ENCODE data around the gene HSBP1. TPM values are rescaled to one million over a fixed set of nuclear protein-coding genes. Genes with fewer than 3 reads are reported as not detected.
A peak's percentile ranks its signal among the peaks of the same experiment; 100 is the strongest.

Gene HSBP1
- total and polyA plus RNA-seq, 9 of the 15 experiments (the other 6 are each of a cell fraction or from before 2014, with no cell fraction given): 84.9 to 677 (median 204) TPM

GRCh38 chr16:83791916-83792315, 15.9 kb upstream of the HSBP1 start:
- Histone ChIP-seq H2AFZ (ENCODE audit: low read depth, low read length) (no peak overlapping the region), H3K9me3 (replicated peaks; ENCODE audit: control insufficient read depth, insufficient read depth, low read depth, low read length) (no peaks in the 10 kb centered on the region), H3K4me3 (no peak overlapping the region), H3K27me3 (ENCODE audit: control insufficient read depth in 2 of 2, insufficient read depth in 2 of 2, low read length in 2 of 2) (peaks cover 48 to 66% of the 10 kb centered on the region in 2 experiments), H4K20me1 (replicated peaks; ENCODE audit: control insufficient read depth, insufficient read depth, low read length) (no peaks in the 10 kb centered on the region; the same call in 1 of the 2 replicates), H3K4me1 (replicated peaks in 1 of 2; ENCODE audit: control insufficient read depth in 2 of 2, insufficient read depth in 2 of 2, low read length in 2 of 2) (no peaks in the 10 kb centered on the region), H3K4me2 (ENCODE audit: insufficient read depth, low read length) (no peak overlapping the region), H3K9me1 (ENCODE audit: control insufficient read depth, insufficient read depth, low read length) (no peaks in the 10 kb centered on the region), H3K36me3 (ENCODE audit: control insufficient read depth, insufficient read depth, low read length) (no peaks in the 10 kb centered on the region), H3K27ac (ENCODE audit: extremely low read depth, low read depth, low read length) (no peak overlapping the region), H3K79me2 (ENCODE audit: control insufficient read depth, insufficient read depth, low read length) (no peaks in the 10 kb centered on the region), H3K9ac (ENCODE audit: insufficient read depth in 1 of 2, low read depth in 2 of 2, low read length in 2 of 2) (no peak overlapping the region)
- 11% methylated on average over 10 of the region's 10 CpGs for WGBS (ENCODE audit: insufficient coverage, low coverage, missing lambda C conversion rate)
- intact Hi-C loops (cut with micrococcal nuclease) (no loop called here), in situ Hi-C loops (cut with MboI) (no loop called here)
- ATAC-seq: no peak
- no peak for FAIRE-seq
- no peak for TF ChIP-seq CEBPG (CRISPR knock-in tag; IDR thresholded peaks at IDR 0.05)
- TF ChIP-seq CEBPG (tag; conservative IDR thresholded peaks at IDR 0.05 in 1 of 2, IDR thresholded peaks at IDR 0.05 in 1 of 2): 0 out of 4 replicates have a peak, but pooled peaks of 1 of the 2 experiments have one; percentile 6
- TF ChIP-seq ETS2 (tag; IDR thresholded peaks at IDR 0.05; ENCODE audit: borderline replicate concordance, poor library complexity, severe bottlenecking): no peak
- TF ChIP-seq ZBTB12 (CRISPR knock-in tag; IDR thresholded peaks at IDR 0.05): no peak
- peak; percentile 45; the same call in 1 of the 2 replicates for TF ChIP-seq CEBPB (tag; IDR thresholded peaks at IDR 0.05)
- no peak for TF ChIP-seq TCF3 (CRISPR knock-in tag; IDR thresholded peaks at IDR 0.05)
- no peak for TF ChIP-seq ZSCAN29 (IDR thresholded peaks at IDR 0.05)
- no TSS peak for BruUV-seq (replicated peaks)
- CTCF ChIA-PET (ENCODE audit: low intra/inter-chr PET ratio): no interaction called here
- POLR2A ChIA-PET: no interaction called here
- no peak for DNase-seq (ENCODE audit: extremely low read depth in 1 of 4, low spot score in 3 of 4)

All from K562 (cell line).